Astrocyte (in vitro differentiated cells and primary cell): ENCODE data around the gene AP2S1. TPM values are rescaled to one million over a fixed set of nuclear protein-coding genes. Genes with fewer than 3 reads are reported as not detected.
A peak's percentile ranks its signal among the peaks of the same experiment; 100 is the strongest.

Experiments
- DNase-seq: peaks from one replicate; pipeline ENCODE4 v3.0.0-alpha.2; 2010; ENCODE audit warnings: low read depth
- FAIRE-seq: peaks from 2 replicates; lab custom pipeline; 2011; peaks lifted over from hg19 to GRCh38; lab: Jason Lieb, UNC
- H2AFZ ChIP-seq: 2 replicates; pipeline ENCODE4 v1.6.0; 2012; ENCODE audit warnings: low read depth, low read length, inconsistent platforms
- H3K27ac ChIP-seq: 2 replicates; pipeline ENCODE4 v1.5.1; 2011; ENCODE audit warnings: low read depth, low read length, inconsistent platforms
- H3K27me3 ChIP-seq: 2 replicates; pipeline ENCODE4 v1.6.0; 2011; ENCODE audit warnings: low read length, inconsistent platforms; ENCODE audit not compliant: insufficient read depth
- H3K36me3 ChIP-seq: 2 replicates; pipeline ENCODE4 v1.5.1; 2011; ENCODE audit warnings: low read length, inconsistent platforms; ENCODE audit not compliant: insufficient read depth
- H3K4me1 ChIP-seq: 2 replicates; pipeline ENCODE4 v1.5.1; 2011; ENCODE audit warnings: low read length, inconsistent platforms; ENCODE audit not compliant: insufficient read depth
- H3K4me2 ChIP-seq: 2 replicates; pipeline ENCODE4 v1.6.0; 2012; ENCODE audit warnings: low read length, inconsistent platforms
- H3K4me3 ChIP-seq: 2 replicates; pipeline ENCODE4 v1.5.1; 2011; ENCODE audit warnings: low read depth, mild to moderate bottlenecking, low read length, inconsistent platforms; ENCODE audit not compliant: insufficient read depth
- H3K79me2 ChIP-seq: 2 replicates; pipeline ENCODE4 v1.6.0; 2012; ENCODE audit warnings: mild to moderate bottlenecking, low read length, inconsistent platforms; ENCODE audit not compliant: insufficient read depth
- H3K9ac ChIP-seq: 2 replicates; pipeline ENCODE4 v1.6.0; 2012; ENCODE audit warnings: mild to moderate bottlenecking, low read length, inconsistent platforms
- H3K9me3 ChIP-seq: 2 replicates; pipeline ENCODE4 v1.5.1; 2012; ENCODE audit warnings: low read depth, mild to moderate bottlenecking, low read length, inconsistent platforms; ENCODE audit not compliant: insufficient read depth
- H4K20me1 ChIP-seq: 2 replicates; pipeline ENCODE4 v1.6.0; 2012; ENCODE audit warnings: low read length, inconsistent platforms; ENCODE audit not compliant: insufficient read depth
- H3K27ac Mint-ChIP-seq: one replicate; pipeline ENCODE4 v1.8.0; 2021; ENCODE audit warnings: mild to moderate bottlenecking, mixed read lengths; ENCODE audit not compliant: unreplicated experiment
- H3K27me3 Mint-ChIP-seq: one replicate; pipeline ENCODE4 v1.8.0; 2021; ENCODE audit warnings: low read depth, mixed read lengths; ENCODE audit not compliant: unreplicated experiment
- H3K36me3 Mint-ChIP-seq: one replicate; pipeline ENCODE4 v1.8.0; 2021; ENCODE audit warnings: low read depth, mixed read lengths; ENCODE audit not compliant: unreplicated experiment
- H3K4me1 Mint-ChIP-seq: one replicate; pipeline ENCODE4 v1.8.0; 2021; ENCODE audit warnings: low read depth, mixed read lengths; ENCODE audit not compliant: unreplicated experiment
- H3K4me3 Mint-ChIP-seq: one replicate; pipeline ENCODE4 v1.8.0; 2021; ENCODE audit warnings: mild to moderate bottlenecking, moderate library complexity, mixed read lengths; ENCODE audit not compliant: unreplicated experiment
- H3K9me3 Mint-ChIP-seq: one replicate; pipeline ENCODE4 v1.8.0; 2021; ENCODE audit warnings: mild to moderate bottlenecking, mixed read lengths; ENCODE audit not compliant: unreplicated experiment
- EZH2 ChIP-seq: IDR thresholded peaks from 2 replicates; pipeline ENCODE4 v1.6.1; 2012; ENCODE audit warnings: mild to moderate bottlenecking, low read length, inconsistent platforms; ENCODE audit not compliant: insufficient read depth
- total RNA-seq: library from RNA; stranded (reverse); gene quantifications from 2 replicates; pipeline ENCODE4 v1.2.1, GENCODE V29; 2021
- TF ChIP-seq, protein P1 (sequence below): IDR thresholded peaks from 2 replicates; pipeline ENCODE4 v1.5.1; 2011; ENCODE audit warnings: low read depth, mild to moderate bottlenecking, inconsistent platforms, low read length, moderate library complexity; ENCODE audit not compliant: insufficient read depth

Gene AP2S1
- total RNA-seq, 1 donor from 2014 or later: 278 TPM

DNA sequence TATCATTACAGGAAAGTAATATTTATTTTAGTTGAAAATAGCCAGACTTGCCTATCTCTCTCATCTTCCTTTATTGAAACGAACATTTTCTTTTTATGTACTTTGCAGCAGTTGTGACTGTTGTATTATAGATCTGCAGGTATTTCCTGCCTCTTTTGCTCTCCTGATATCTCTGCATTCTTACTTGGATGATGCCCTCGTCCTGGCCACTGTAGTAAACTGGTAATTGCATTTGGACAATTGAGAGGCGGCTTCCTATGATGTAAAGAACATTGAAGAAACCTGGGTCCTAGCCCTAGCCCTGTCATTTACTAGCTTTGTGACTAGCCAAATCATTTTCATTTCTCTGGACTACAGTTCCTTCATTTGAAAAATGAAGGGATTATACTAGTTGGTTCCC is 16.5 kb upstream of the AP2S1 start:
- no peak overlapping the region for H3K4me3 ChIP-seq
- Mint-ChIP-seq H3K27me3 (no peaks in the 10 kb centered on the region), H3K4me3 (no peak overlapping the region), H3K36me3 (no peaks in the 10 kb centered on the region), H3K27ac (peak overlapping the region; percentile 3), H3K9me3 (no peaks in the 10 kb centered on the region), H3K4me1 (peaks cover 25% of the 10 kb centered on the region)
- H3K4me2 ChIP-seq: peak overlapping the region; percentile 41
- FAIRE-seq (no peak), DNase-seq (no peak)
- no peak overlapping the region for H3K27ac ChIP-seq
- H3K9ac ChIP-seq: no peak overlapping the region
- peaks cover 99% of the 10 kb centered on the region for H3K79me2 ChIP-seq
- H3K36me3 ChIP-seq: no peaks in the 10 kb centered on the region
- TF ChIP-seq EZH2: no peak
- TF ChIP-seq, protein P1, sequence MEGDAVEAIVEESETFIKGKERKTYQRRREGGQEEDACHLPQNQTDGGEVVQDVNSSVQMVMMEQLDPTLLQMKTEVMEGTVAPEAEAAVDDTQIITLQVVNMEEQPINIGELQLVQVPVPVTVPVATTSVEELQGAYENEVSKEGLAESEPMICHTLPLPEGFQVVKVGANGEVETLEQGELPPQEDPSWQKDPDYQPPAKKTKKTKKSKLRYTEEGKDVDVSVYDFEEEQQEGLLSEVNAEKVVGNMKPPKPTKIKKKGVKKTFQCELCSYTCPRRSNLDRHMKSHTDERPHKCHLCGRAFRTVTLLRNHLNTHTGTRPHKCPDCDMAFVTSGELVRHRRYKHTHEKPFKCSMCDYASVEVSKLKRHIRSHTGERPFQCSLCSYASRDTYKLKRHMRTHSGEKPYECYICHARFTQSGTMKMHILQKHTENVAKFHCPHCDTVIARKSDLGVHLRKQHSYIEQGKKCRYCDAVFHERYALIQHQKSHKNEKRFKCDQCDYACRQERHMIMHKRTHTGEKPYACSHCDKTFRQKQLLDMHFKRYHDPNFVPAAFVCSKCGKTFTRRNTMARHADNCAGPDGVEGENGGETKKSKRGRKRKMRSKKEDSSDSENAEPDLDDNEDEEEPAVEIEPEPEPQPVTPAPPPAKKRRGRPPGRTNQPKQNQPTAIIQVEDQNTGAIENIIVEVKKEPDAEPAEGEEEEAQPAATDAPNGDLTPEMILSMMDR: no peak
- H4K20me1 ChIP-seq: peaks cover 79% of the 10 kb centered on the region
- no peaks in the 10 kb centered on the region for H3K27me3 ChIP-seq
- H3K4me1 ChIP-seq: peaks cover 39% of the 10 kb centered on the region
- no peaks in the 10 kb centered on the region for H3K9me3 ChIP-seq
- H2AFZ ChIP-seq: no peak overlapping the region

DNA sequence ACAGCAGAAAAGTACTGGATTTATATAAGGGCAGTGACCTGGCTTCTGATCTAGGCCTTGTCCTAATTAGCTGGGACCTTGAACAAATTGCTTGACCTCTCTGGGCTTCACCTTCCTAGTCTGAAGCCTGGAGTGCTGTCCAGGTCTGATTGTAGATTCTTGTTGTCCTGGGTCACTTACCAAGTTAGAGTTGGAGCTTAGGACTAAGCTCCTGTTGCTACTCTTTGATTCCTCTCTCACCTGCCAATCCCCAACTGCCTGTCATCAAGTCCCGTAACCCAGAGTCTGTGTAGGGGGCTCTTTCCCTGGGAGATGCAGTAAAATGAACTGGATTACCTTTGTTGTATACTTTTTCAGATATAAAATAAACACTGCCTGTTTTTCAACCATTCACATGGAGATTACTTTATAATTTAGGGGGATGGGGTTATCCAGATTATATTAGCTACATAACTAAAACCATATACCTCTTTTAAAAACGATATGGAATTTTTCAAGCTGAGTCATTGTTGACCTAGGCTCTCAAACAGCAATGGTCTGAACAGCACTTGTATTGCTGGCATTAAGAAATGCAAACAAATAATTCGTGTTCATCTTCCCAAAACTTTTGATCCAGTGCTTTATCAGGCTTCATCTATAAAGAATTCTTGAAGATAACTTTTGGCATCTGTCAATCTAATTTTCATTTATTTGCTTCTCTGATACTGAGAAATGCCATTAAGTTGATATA is 15.9 kb upstream of the AP2S1 start:
- Mint-ChIP-seq H3K9me3 (no peaks in the 10 kb centered on the region), H3K27ac (peak overlapping the region; percentile 27), H3K4me3 (peak overlapping the region; percentile 3), H3K36me3 (no peaks in the 10 kb centered on the region), H3K27me3 (no peaks in the 10 kb centered on the region), H3K4me1 (peaks cover 25% of the 10 kb centered on the region)
- DNase-seq (no peak), FAIRE-seq (no peak)
- no peaks in the 10 kb centered on the region for H3K27me3 ChIP-seq
- TF ChIP-seq, protein P1: no peak
- no peak for TF ChIP-seq EZH2
- H3K36me3 ChIP-seq: no peaks in the 10 kb centered on the region
- no peak overlapping the region for H3K9ac ChIP-seq
- H3K9me3 ChIP-seq: no peaks in the 10 kb centered on the region
- no peak overlapping the region for H3K27ac ChIP-seq
- no peak overlapping the region for H3K4me3 ChIP-seq
- H4K20me1 ChIP-seq: peaks cover 85% of the 10 kb centered on the region
- H3K79me2 ChIP-seq: peaks cover 99% of the 10 kb centered on the region
- no peak overlapping the region for H2AFZ ChIP-seq
- peak overlapping the region; percentile 41 for H3K4me2 ChIP-seq
- H3K4me1 ChIP-seq: peaks cover 43% of the 10 kb centered on the region
